SK-N-SH (cell line): ENCODE results near the gene ZNF775.

Source experiments
- EZH2phosphoT487 ChIP-seq: fragments of 200-600 bp; sonication (generic); IDR thresholded peaks from 2 replicates; pipeline ENCODE4 v1.6.1; 2017; ENCODE audit warnings: low read depth, mixed run types, mild to moderate bottlenecking, antibody characterized with exemption, moderate library complexity, borderline replicate concordance
- RAD21 ChIP-seq: IDR thresholded peaks from 2 replicates; pipeline ENCODE4 v1.6.1; 2012; ENCODE audit warnings: mild to moderate bottlenecking, low read length
- RXRA ChIP-seq: IDR thresholded peaks from 2 replicates; pipeline ENCODE4 v1.4.0; 2012; ENCODE audit warnings: low read depth, mild to moderate bottlenecking, borderline replicate concordance
- TF ChIP-seq, protein P1 (sequence below): IDR thresholded peaks from 2 replicates; pipeline ENCODE4; 2012
- TF ChIP-seq, protein P2 (sequence below): fragments of 200-600 bp; sonication (generic); IDR thresholded peaks from 2 replicates; pipeline ENCODE4 v1.6.1; 2017; ENCODE audit warnings: antibody characterized with exemption, mild to moderate bottlenecking, moderate library complexity
- TF ChIP-seq, protein P3 (sequence below): IDR thresholded peaks from 2 replicates; pipeline ENCODE4 v1.4.0; 2012; ENCODE audit warnings: low read depth, borderline replicate concordance

GRCh38 chr7:150396851-150397260, 17.7 kb downstream of the ZNF775 start:
- TF ChIP-seq, protein P1, sequence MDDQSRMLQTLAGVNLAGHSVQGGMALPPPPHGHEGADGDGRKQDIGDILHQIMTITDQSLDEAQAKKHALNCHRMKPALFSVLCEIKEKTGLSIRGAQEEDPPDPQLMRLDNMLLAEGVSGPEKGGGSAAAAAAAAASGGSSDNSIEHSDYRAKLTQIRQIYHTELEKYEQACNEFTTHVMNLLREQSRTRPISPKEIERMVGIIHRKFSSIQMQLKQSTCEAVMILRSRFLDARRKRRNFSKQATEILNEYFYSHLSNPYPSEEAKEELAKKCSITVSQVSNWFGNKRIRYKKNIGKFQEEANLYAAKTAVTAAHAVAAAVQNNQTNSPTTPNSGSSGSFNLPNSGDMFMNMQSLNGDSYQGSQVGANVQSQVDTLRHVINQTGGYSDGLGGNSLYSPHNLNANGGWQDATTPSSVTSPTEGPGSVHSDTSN: no peak
- TF ChIP-seq, protein P2, sequence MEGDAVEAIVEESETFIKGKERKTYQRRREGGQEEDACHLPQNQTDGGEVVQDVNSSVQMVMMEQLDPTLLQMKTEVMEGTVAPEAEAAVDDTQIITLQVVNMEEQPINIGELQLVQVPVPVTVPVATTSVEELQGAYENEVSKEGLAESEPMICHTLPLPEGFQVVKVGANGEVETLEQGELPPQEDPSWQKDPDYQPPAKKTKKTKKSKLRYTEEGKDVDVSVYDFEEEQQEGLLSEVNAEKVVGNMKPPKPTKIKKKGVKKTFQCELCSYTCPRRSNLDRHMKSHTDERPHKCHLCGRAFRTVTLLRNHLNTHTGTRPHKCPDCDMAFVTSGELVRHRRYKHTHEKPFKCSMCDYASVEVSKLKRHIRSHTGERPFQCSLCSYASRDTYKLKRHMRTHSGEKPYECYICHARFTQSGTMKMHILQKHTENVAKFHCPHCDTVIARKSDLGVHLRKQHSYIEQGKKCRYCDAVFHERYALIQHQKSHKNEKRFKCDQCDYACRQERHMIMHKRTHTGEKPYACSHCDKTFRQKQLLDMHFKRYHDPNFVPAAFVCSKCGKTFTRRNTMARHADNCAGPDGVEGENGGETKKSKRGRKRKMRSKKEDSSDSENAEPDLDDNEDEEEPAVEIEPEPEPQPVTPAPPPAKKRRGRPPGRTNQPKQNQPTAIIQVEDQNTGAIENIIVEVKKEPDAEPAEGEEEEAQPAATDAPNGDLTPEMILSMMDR: no peak
- no peak for TF ChIP-seq RXRA
- TF ChIP-seq, protein P3, sequence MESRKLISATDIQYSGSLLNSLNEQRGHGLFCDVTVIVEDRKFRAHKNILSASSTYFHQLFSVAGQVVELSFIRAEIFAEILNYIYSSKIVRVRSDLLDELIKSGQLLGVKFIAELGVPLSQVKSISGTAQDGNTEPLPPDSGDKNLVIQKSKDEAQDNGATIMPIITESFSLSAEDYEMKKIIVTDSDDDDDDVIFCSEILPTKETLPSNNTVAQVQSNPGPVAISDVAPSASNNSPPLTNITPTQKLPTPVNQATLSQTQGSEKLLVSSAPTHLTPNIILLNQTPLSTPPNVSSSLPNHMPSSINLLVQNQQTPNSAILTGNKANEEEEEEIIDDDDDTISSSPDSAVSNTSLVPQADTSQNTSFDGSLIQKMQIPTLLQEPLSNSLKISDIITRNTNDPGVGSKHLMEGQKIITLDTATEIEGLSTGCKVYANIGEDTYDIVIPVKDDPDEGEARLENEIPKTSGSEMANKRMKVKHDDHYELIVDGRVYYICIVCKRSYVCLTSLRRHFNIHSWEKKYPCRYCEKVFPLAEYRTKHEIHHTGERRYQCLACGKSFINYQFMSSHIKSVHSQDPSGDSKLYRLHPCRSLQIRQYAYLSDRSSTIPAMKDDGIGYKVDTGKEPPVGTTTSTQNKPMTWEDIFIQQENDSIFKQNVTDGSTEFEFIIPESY: no peak
- no peak for TF ChIP-seq RAD21
- TF ChIP-seq EZH2phosphoT487: no peak
